Sigmoid colon (tissue), 4 donors: ENCODE results near the gene CNTN1.

Source experiments
- EP300 ChIP-seq, 4 donors: sonication (generic); formaldehyde crosslinking; IDR thresholded peaks; one replicate each; pipeline ENCODE4 v1.6.1; 2017; ENCODE audit warnings: antibody characterized with exemption in 4 of 4
- POLR2A ChIP-seq, 2 donors: fragments of 450-650 bp; IDR thresholded peaks; one replicate each; pipeline ENCODE4 v1.6.1; 2016; ENCODE audit warnings: antibody characterized with exemption in 2 of 2, mild to moderate bottlenecking in 2 of 2, moderate library complexity in 2 of 2
- POLR2AphosphoS5 ChIP-seq, 4 donors: sonication (generic); formaldehyde crosslinking; IDR thresholded peaks; one replicate each; pipeline ENCODE4 v1.6.1; 2017; ENCODE audit warnings: antibody characterized with exemption in 4 of 4
- TF ChIP-seq, protein P1 (sequence below), 4 experiments: fragments of 450-650 bp in 3 of 4; fragments of 200-600 bp in 1 of 4; IDR thresholded peaks; one replicate each; pipeline ENCODE4 v1.5.1; 2016 to 2019; ENCODE audit warnings: antibody characterized with exemption in 4 of 4, mild to moderate bottlenecking in 3 of 4, moderate library complexity in 2 of 4

DNA sequence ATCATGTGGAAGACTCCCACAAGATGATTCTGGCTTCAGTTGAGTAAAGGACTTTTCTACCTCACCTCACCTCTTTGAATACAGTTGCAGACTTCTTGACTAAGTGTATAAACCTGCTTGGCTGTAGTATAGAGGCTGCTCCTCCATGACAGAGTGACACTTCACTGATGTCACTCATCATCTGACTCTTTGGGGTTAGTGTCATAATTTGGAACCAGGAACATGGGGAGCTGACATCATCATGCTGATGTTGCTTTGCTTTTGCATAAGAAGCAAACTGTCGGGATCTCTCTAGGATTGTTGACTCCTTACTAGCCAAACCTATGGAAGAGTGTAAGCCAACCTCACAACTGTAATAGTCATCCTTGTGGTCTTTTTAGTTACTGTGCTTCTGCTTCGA, 420.7 kb downstream of the CNTN1 start:
- TF ChIP-seq, protein P1, sequence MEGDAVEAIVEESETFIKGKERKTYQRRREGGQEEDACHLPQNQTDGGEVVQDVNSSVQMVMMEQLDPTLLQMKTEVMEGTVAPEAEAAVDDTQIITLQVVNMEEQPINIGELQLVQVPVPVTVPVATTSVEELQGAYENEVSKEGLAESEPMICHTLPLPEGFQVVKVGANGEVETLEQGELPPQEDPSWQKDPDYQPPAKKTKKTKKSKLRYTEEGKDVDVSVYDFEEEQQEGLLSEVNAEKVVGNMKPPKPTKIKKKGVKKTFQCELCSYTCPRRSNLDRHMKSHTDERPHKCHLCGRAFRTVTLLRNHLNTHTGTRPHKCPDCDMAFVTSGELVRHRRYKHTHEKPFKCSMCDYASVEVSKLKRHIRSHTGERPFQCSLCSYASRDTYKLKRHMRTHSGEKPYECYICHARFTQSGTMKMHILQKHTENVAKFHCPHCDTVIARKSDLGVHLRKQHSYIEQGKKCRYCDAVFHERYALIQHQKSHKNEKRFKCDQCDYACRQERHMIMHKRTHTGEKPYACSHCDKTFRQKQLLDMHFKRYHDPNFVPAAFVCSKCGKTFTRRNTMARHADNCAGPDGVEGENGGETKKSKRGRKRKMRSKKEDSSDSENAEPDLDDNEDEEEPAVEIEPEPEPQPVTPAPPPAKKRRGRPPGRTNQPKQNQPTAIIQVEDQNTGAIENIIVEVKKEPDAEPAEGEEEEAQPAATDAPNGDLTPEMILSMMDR (IDR thresholded peaks at IDR 0.05), result no peak
- TF ChIP-seq POLR2AphosphoS5 (IDR thresholded peaks at IDR 0.05) (no peak), POLR2A (IDR thresholded peaks at IDR 0.05) (no peak), EP300 (IDR thresholded peaks at IDR 0.05) (no peak)
